K562 (cell line): ENCODE data around the gene PPFIA1.

ENCODE experiments used
- BACH1 ChIP-seq: fragments of 200-800 bp; sonication (Bioruptor generic); IDR thresholded peaks from 2 replicates; pipeline ENCODE4 v1.6.1; 2016; ENCODE audit warnings: missing genetic modification characterization, missing compliant biosample characterization
- CBFB ChIP-seq: sonication (generic); formaldehyde crosslinking; IDR thresholded peaks from 2 replicates; pipeline ENCODE4 v1.4.0; 2020; ENCODE audit warnings: mild to moderate bottlenecking, missing genetic modification reagents
- CEBPB ChIP-seq: fragments of 450-650 bp; IDR thresholded peaks from 2 replicates; pipeline ENCODE4 v1.6.1; 2016; ENCODE audit warnings: missing genetic modification characterization, missing compliant biosample characterization
- CXXC5 ChIP-seq: fragments of 250-450 bp; sonication (Bioruptor Pico); IDR thresholded peaks from 2 replicates; pipeline ENCODE4 v1.8.0; 2022; ENCODE audit warnings: inconsistent platforms, mild to moderate bottlenecking, moderate library complexity
- GABPB1 ChIP-seq: sonication (generic); formaldehyde crosslinking; IDR thresholded peaks from 2 replicates; pipeline ENCODE4 v1.8.0; 2022; ENCODE audit warnings: mild to moderate bottlenecking, missing genetic modification reagents
- POLR2AphosphoS5 ChIP-seq: IDR thresholded peaks from 2 replicates; pipeline ENCODE4 v1.6.1; 2011; ENCODE audit warnings: mild to moderate bottlenecking, low read depth, low read length, moderate library complexity; ENCODE audit not compliant: control insufficient read depth, insufficient read depth
- RFX5 ChIP-seq: IDR thresholded peaks from 2 replicates; pipeline ENCODE4 v1.6.1; 2011; ENCODE audit warnings: low read depth, mild to moderate bottlenecking, improper control_type of control experiment, low read length
- SNRNP70 ChIP-seq: fragments of 200-400 bp; formaldehyde crosslinking; optimal IDR thresholded peaks from 2 replicates; pipeline ENCODE3; 2017; ENCODE audit warnings: low read depth, low read length
- SREBF2 ChIP-seq: sonication (generic); formaldehyde crosslinking; IDR thresholded peaks from 2 replicates; pipeline ENCODE4 v1.4.0; 2020; ENCODE audit warnings: mild to moderate bottlenecking, missing genetic modification reagents
- TFAP4 ChIP-seq: sonication (generic); formaldehyde crosslinking; IDR thresholded peaks from 2 replicates; pipeline ENCODE4 v1.8.0; 2022; ENCODE audit warnings: missing genetic modification reagents, mild to moderate bottlenecking, moderate library complexity, borderline replicate concordance
- TF ChIP-seq, protein P1 (sequence below), 3 experiments: IDR thresholded peaks in 2 of 3; conservative IDR thresholded peaks in 1 of 3; 2 replicates each; pipeline ENCODE4 v1.5.1; 2011 to 2012; ENCODE audit warnings: low read length in 3 of 3, mild to moderate bottlenecking in 3 of 3, control low read depth in 2 of 3, improper control_type of control experiment in 1 of 3, inconsistent platforms in 1 of 3, low read depth in 1 of 3, mixed read lengths in 1 of 3, moderate library complexity in 1 of 3; ENCODE audit not compliant: insufficient read depth in 2 of 3
- TF ChIP-seq, protein P2 (sequence below): fragments of 250-450 bp; sonication (Bioruptor Pico); IDR thresholded peaks from 2 replicates; pipeline ENCODE4 v1.8.0; 2022; ENCODE audit warnings: inconsistent platforms

DNA sequence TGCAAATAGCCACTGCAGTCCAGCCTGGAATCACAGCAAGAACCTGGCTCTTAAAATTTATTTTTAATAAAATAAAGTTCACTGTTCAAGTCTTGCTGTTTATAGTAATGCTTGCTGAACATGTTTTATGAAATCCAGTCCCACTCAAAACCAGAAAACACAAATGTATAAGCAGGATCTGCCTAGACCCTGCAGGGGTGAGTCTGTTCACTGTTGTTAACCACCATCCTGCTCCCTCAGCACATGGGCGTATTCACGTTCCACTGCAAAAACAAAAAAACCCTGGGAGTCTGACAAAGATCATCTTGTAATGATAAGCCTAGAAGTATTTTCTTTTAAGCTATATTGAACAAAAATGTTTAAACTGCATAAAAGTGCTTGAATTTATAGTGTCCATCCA is 82.8 kb downstream of the PPFIA1 start:
- TF ChIP-seq BACH1 (tag), result no peak
- no peak for TF ChIP-seq CEBPB (tag)
- TF ChIP-seq, protein P1, sequence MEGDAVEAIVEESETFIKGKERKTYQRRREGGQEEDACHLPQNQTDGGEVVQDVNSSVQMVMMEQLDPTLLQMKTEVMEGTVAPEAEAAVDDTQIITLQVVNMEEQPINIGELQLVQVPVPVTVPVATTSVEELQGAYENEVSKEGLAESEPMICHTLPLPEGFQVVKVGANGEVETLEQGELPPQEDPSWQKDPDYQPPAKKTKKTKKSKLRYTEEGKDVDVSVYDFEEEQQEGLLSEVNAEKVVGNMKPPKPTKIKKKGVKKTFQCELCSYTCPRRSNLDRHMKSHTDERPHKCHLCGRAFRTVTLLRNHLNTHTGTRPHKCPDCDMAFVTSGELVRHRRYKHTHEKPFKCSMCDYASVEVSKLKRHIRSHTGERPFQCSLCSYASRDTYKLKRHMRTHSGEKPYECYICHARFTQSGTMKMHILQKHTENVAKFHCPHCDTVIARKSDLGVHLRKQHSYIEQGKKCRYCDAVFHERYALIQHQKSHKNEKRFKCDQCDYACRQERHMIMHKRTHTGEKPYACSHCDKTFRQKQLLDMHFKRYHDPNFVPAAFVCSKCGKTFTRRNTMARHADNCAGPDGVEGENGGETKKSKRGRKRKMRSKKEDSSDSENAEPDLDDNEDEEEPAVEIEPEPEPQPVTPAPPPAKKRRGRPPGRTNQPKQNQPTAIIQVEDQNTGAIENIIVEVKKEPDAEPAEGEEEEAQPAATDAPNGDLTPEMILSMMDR (IDR thresholded peaks at IDR 0.05 in 2 of 3, conservative IDR thresholded peaks at IDR 0.05 in 1 of 3; ENCODE audit: insufficient read depth in 2 of 3, low read depth in 1 of 3, low read length in 3 of 3), result no peak
- no peak for TF ChIP-seq CBFB (CRISPR knock-in tag)
- TF ChIP-seq GABPB1 (CRISPR knock-in tag), result no peak
- TF ChIP-seq SNRNP70, result no peak
- TF ChIP-seq POLR2AphosphoS5, result no peak
- TF ChIP-seq TFAP4 (CRISPR knock-in tag), result no peak
- TF ChIP-seq CXXC5 (CRISPR knock-in tag), result no peak
- TF ChIP-seq RFX5, result no peak
- no peak for TF ChIP-seq SREBF2 (CRISPR knock-in tag)
- TF ChIP-seq, protein P2, sequence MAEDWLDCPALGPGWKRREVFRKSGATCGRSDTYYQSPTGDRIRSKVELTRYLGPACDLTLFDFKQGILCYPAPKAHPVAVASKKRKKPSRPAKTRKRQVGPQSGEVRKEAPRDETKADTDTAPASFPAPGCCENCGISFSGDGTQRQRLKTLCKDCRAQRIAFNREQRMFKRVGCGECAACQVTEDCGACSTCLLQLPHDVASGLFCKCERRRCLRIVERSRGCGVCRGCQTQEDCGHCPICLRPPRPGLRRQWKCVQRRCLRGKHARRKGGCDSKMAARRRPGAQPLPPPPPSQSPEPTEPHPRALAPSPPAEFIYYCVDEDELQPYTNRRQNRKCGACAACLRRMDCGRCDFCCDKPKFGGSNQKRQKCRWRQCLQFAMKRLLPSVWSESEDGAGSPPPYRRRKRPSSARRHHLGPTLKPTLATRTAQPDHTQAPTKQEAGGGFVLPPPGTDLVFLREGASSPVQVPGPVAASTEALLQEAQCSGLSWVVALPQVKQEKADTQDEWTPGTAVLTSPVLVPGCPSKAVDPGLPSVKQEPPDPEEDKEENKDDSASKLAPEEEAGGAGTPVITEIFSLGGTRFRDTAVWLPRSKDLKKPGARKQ (CRISPR knock-in tag), result no peak
